Epithelial cell of esophagus (primary cell): Measurements from ENCODE around the gene MZT1.

Experiments used
- DNase-seq: peaks from one replicate; pipeline ENCODE4 v3.0.0; 2010; ENCODE audit warnings: low read depth
- H3K4me3 ChIP-seq: 2 replicates; pipeline ENCODE4 v1.5.1; 2011; ENCODE audit warnings: mild to moderate bottlenecking, low read length, control low read depth
- TF ChIP-seq, protein P1 (sequence below): IDR thresholded peaks from 2 replicates; pipeline ENCODE4 v1.5.1; 2011; ENCODE audit warnings: low read depth, mild to moderate bottlenecking, low read length, control low read depth, inconsistent platforms; ENCODE audit not compliant: insufficient read depth; ENCODE audit errors: missing control alignments

MZT1 gene

DNA sequence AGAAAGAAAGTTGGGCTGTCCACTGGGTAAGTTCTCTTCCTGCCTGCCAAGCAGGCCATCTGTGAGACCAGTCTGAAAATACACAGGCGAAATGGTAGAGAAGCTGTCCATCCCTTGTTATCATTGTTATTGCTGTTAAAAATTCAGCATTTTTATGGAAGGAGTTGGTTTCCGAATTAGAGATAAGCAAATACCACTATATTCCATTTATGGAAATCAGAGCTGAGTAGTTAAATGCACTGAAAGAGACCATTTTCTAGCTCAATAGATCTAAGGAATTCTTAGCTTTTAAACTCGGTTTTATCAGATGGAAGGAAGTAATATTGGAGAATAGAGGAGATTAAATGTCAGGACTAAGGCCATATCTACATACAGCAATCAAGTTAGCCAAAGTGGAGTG is 40.7 kb downstream of the MZT1 start:
- H3K4me3 ChIP-seq, result no peak overlapping the region
- DNase-seq, result no peak
- TF ChIP-seq, protein P1, sequence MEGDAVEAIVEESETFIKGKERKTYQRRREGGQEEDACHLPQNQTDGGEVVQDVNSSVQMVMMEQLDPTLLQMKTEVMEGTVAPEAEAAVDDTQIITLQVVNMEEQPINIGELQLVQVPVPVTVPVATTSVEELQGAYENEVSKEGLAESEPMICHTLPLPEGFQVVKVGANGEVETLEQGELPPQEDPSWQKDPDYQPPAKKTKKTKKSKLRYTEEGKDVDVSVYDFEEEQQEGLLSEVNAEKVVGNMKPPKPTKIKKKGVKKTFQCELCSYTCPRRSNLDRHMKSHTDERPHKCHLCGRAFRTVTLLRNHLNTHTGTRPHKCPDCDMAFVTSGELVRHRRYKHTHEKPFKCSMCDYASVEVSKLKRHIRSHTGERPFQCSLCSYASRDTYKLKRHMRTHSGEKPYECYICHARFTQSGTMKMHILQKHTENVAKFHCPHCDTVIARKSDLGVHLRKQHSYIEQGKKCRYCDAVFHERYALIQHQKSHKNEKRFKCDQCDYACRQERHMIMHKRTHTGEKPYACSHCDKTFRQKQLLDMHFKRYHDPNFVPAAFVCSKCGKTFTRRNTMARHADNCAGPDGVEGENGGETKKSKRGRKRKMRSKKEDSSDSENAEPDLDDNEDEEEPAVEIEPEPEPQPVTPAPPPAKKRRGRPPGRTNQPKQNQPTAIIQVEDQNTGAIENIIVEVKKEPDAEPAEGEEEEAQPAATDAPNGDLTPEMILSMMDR, result no peak

DNA sequence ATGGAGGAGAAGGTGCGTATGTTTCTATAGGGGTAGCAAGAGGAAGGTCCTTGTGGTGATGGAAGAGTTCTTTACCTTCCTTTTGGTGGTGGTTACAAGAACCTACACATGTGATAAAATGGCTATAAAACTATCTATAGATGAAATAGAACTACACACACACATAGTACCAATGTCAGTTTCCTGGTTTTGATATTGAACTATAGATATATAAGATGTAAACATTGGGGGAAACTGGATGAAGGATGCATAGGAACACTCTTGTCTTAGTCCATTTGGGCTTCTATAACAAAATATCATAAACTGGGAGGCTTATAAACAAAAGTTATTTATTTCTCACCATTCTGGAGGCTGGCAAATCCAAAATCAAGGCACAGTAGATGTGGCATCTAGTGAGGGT is 47.1 kb downstream of the MZT1 start:
- H3K4me3 ChIP-seq, result no peak overlapping the region
- no peak for DNase-seq
- TF ChIP-seq, protein P1, result no peak

DNA sequence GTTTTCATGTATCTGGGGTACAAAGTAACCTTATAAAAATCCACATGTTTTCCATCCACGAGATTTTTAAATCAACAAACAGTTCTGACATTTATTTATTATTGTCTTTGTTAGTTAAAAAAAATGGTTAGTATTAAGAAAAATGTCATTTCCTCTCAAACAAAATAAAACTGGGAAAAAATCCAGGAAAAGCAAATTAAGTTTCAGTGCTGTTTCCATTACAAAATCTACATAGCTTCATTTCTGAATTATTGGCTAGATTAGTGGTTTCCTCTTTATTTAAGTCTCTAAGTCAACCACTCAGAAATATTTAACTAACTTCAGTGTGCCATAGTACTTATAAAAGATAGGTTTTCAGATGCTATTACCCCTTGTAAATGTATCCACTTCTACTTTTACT is 49.1 kb downstream of the MZT1 start:
- no peak overlapping the region for H3K4me3 ChIP-seq
- no peak for DNase-seq
- TF ChIP-seq, protein P1, result no peak

DNA sequence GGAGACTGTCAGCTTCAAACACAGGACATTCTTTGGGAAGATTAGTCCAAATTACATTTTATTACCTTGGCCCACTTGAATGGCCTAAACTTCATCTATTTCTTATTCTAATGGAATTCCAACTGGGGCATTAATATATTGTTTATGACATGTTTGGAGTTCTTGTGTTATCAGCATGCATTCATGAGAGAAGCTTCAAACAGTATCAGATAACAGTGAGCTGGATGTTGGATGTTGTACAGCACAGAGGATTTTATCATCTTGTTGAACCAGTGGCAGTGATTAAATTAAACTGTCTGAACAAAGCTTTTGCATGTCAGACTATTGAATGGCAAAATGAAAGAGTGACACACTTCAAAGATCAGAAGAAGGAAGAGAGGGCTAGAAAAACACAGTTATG is 50.0 kb downstream of the MZT1 start:
- DNase-seq, result no peak
- no peak overlapping the region for H3K4me3 ChIP-seq
- TF ChIP-seq, protein P1, result no peak

DNA sequence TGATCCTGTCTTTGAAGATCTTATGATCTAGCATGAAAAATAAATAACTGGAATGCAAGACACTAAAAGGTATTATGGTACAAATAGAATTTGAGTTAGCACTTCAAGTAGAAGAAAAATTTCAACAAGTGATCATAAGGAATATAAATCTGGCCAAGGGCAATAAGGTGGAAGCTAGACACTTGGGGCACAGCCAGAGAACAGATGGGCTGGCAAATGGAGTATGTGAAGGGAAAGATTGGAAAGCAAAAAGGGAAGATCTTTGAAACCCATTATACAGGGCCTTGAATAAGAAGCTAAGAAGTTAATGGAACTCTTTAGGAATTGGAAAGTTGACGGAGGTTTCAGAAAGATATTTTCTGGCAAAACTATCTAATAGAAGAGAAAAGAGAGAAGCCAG is 61.0 kb downstream of the MZT1 start:
- DNase-seq, result no peak
- TF ChIP-seq, protein P1, result no peak
- no peak overlapping the region for H3K4me3 ChIP-seq

DNA sequence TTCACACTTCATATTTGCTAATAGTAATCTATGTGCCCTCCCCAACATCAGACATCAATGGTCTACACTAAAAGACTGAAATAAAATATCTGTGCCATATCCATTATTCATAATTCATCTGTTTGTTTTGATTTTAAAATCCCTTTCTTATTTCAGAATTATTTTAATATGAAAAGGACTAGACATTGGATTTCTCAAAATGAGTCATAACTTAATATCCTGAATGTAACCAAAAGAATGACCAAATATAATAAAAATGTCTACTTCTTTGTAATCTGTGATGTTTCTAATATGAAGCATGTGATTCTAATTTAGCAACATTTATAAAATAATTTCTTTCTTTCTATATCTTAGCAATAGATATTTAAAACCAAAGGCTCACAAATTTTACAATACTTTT is 64.9 kb downstream of the MZT1 start:
- no peak for DNase-seq
- TF ChIP-seq, protein P1, result no peak
- H3K4me3 ChIP-seq, result no peak overlapping the region
